ENCODE measurements around the gene NOP14. TPM values are rescaled to one million over a fixed set of nuclear protein-coding genes. Genes with fewer than 3 reads are reported as not detected.

NOP14 gene
- total and polyA plus RNA-seq, 2 donors (not counting 3 experiments of a cell fraction or from before 2014, with no cell fraction given), result 9.5 to 45.2 TPM

GRCh38 chr4:2905544-2905943 lies 57.7 kb downstream of the NOP14 start:
- dilution Hi-C loops (cut with MboI; ENCODE audit: extremely low pct_ligation_motif_present, low sequenced_read_pairs), result no loop called here
- no peaks in the 10 kb centered on the region for H3K9me1 ChIP-seq (replicated peaks; ENCODE audit: control insufficient read depth, extremely low read depth, insufficient read depth, low read length)
- H3K4me1 ChIP-seq (ENCODE audit: control insufficient read depth, extremely low read depth, insufficient read depth, low read length), result peaks cover 16% of the 10 kb centered on the region
- intact Hi-C loops (cut with micrococcal nuclease), result no loop called here
- no peak for FAIRE-seq
- no peak overlapping the region for H2AFZ ChIP-seq (ENCODE audit: low read depth, low read length)
- H3K27ac ChIP-seq (ENCODE audit: insufficient read depth, low read depth, low read length), result no peak overlapping the region
- H3K4me2 ChIP-seq (ENCODE audit: insufficient read depth, low read length), result no peak overlapping the region
- H3K79me2 ChIP-seq (ENCODE audit: control insufficient read depth, insufficient read depth, low read length), result no peaks in the 10 kb centered on the region
- no peak overlapping the region for H3K4me3 ChIP-seq (replicated peaks in 1 of 3; ENCODE audit: insufficient read depth in 1 of 3, low read depth in 1 of 3, low read length in 3 of 3)
- no peak overlapping the region for H3K9ac ChIP-seq (replicated peaks; ENCODE audit: extremely low read depth, insufficient read depth, low read length)
- no peaks in the 10 kb centered on the region for H3K27me3 ChIP-seq (ENCODE audit: control insufficient read depth in 2 of 2, insufficient read depth in 2 of 2, low read length in 2 of 2)
- H3K36me3 ChIP-seq (ENCODE audit: control insufficient read depth in 2 of 2, extremely low read depth in 1 of 2, insufficient read depth in 2 of 2, low read length in 2 of 2), result peaks cover 23 to 52% of the 10 kb centered on the region in 2 experiments
- ChIA-PET CTCF (no interaction called here), POLR2A (no interaction called here)
- no TSS peak for BruUV-seq (replicated peaks)
- no peaks in the 10 kb centered on the region for H3K9me3 ChIP-seq (replicated peaks; ENCODE audit: control insufficient read depth, insufficient read depth, low read length)
- TF ChIP-seq JUN (IDR thresholded peaks at IDR 0.05; ENCODE audit: borderline replicate concordance, insufficient read depth, insufficient read length, low read depth) (no peak), POLR2A (IDR thresholded peaks at IDR 0.05; ENCODE audit: low read depth, low read length) (no peak), FOS (IDR thresholded peaks at IDR 0.05; ENCODE audit: borderline replicate concordance, insufficient read depth, low read length) (no peak), POLR2AphosphoS5 (IDR thresholded peaks at IDR 0.05; ENCODE audit: insufficient read depth, low read depth, low read length) (no peak), MYC (IDR thresholded peaks at IDR 0.05; ENCODE audit: low read depth, low read length) (no peak), CTCF (IDR thresholded peaks at IDR 0.05; ENCODE audit: extremely low read depth in 1 of 2, insufficient read depth in 1 of 2, low read depth in 1 of 2, low read length in 2 of 2) (no peak), MAX (IDR thresholded peaks at IDR 0.05; ENCODE audit: insufficient read depth, insufficient read length) (no peak), GATA2 (IDR thresholded peaks at IDR 0.05; ENCODE audit: insufficient read depth, insufficient read length, low read depth, low read length) (no peak), EZH2 (IDR thresholded peaks at IDR 0.05; ENCODE audit: borderline replicate concordance, low read depth, low read length, severe bottlenecking) (no peak)
- DNase-seq (ENCODE audit: low read depth, low spot score), result no peak
- H4K20me1 ChIP-seq (replicated peaks; ENCODE audit: control insufficient read depth, extremely low read depth, insufficient read depth, low read length), result no peaks in the 10 kb centered on the region

Data from endothelial cell of umbilical vein (primary cell).